IMR-90 (cell line): ENCODE results near the gene MKRN2OS. TPM values are rescaled to one million over a fixed set of nuclear protein-coding genes. Genes with fewer than 3 reads are reported as not detected.

ENCODE experiments used
- ATAC-seq: fragments of 200-7000 bp; cut with Tn5 transposase; 2 replicates; pipeline ENCODE4 v1.9.1; 2020; ENCODE audit warnings: low read depth, mild to moderate bottlenecking, moderate library complexity
- BruUV-seq: library from RNA; stranded (reverse); fragments of 400-500 nt; replicated peaks from 2 replicates; lab custom pipeline; 2021; lab: Mats Ljungman, UMichigan
- CTCF ChIA-PET: fragments of 300-600 bp; formaldehyde crosslinking; extraction: SDS; loops from one replicate; lab custom pipeline; 2021; ENCODE audit warnings: antibody characterized with exemption; lab: Yijun Ruan, JAX
- POLR2A ChIA-PET: fragments of 300-600 bp; sonication (Branson Sonifier 250); formaldehyde crosslinking; loops from one replicate; lab custom pipeline; 2022; ENCODE audit warnings: antibody characterized with exemption; ENCODE audit not compliant: unreplicated experiment; lab: Charles Lee
- DNase-seq: peaks from one replicate; pipeline ENCODE4 v3.0.0; 2013
- H2AFZ ChIP-seq: replicated peaks from 2 replicates; pipeline ENCODE3; 2013; ENCODE audit warnings: low read length, mild to moderate bottlenecking; ENCODE audit not compliant: poor library complexity
- H2AK5ac ChIP-seq: 2 replicates; pipeline ENCODE4 v1.6.1; 2013; ENCODE audit warnings: low read depth, low read length, inconsistent platforms
- H2AK9ac ChIP-seq: replicated peaks from 2 replicates; pipeline ENCODE3; 2013; ENCODE audit warnings: mild to moderate bottlenecking, low read depth, low read length, moderate library complexity; ENCODE audit not compliant: poor library complexity
- H2BK120ac ChIP-seq: 2 replicates; pipeline ENCODE4 v1.6.1; 2013; ENCODE audit warnings: low read depth, low read length, inconsistent platforms
- H2BK15ac ChIP-seq: 3 replicates; pipeline ENCODE4 v1.6.1; 2013; ENCODE audit warnings: low read depth, low read length, inconsistent platforms
- H2BK20ac ChIP-seq: 2 replicates; pipeline ENCODE4 v1.6.1; 2013; ENCODE audit warnings: low read depth, mild to moderate bottlenecking, inconsistent platforms, low read length, moderate library complexity
- H2BK5ac ChIP-seq: 2 replicates; pipeline ENCODE4 v1.6.1; 2013; ENCODE audit warnings: mild to moderate bottlenecking, low read depth, low read length, inconsistent platforms; ENCODE audit not compliant: poor library complexity, severe bottlenecking
- H3K14ac ChIP-seq: replicated peaks from 2 replicates; pipeline ENCODE4 v1.6.1; 2013; ENCODE audit warnings: low read depth, low read length, inconsistent platforms
- H3K18ac ChIP-seq: 2 replicates; pipeline ENCODE4 v1.6.1; 2013; ENCODE audit warnings: low read depth, low read length, control low read depth
- H3K23ac ChIP-seq: 2 replicates; pipeline ENCODE4 v1.6.1; 2013; ENCODE audit warnings: low read depth, low read length, inconsistent platforms
- H3K27ac ChIP-seq: 2 replicates; pipeline ENCODE4 v1.5.1; 2013; ENCODE audit warnings: mild to moderate bottlenecking, control low read depth, low read length; ENCODE audit not compliant: insufficient read depth
- H3K27me3 ChIP-seq: 2 replicates; pipeline ENCODE4 v1.6.1; 2013; ENCODE audit warnings: low read length; ENCODE audit not compliant: control insufficient read depth, insufficient read depth
- H3K36me3 ChIP-seq: 2 replicates; pipeline ENCODE4 v1.6.1; 2013; ENCODE audit warnings: low read length, mixed read lengths; ENCODE audit not compliant: control insufficient read depth, insufficient read depth
- H3K4ac ChIP-seq: 2 replicates; pipeline ENCODE4 v1.6.1; 2013; ENCODE audit warnings: low read depth, low read length, inconsistent platforms
- H3K4me1 ChIP-seq: 2 replicates; pipeline ENCODE4 v1.6.1; 2013; ENCODE audit warnings: low read length, mixed read lengths; ENCODE audit not compliant: control insufficient read depth, insufficient read depth
- H3K4me2 ChIP-seq: 2 replicates; pipeline ENCODE4 v1.6.1; 2013; ENCODE audit warnings: low read depth, mild to moderate bottlenecking, control low read depth, low read length, moderate library complexity
- H3K4me3 ChIP-seq: 2 replicates; pipeline ENCODE4 v1.5.1; 2013; ENCODE audit warnings: low read depth, mild to moderate bottlenecking, control low read depth, low read length, moderate library complexity; ENCODE audit not compliant: insufficient read depth
- H3K56ac ChIP-seq: 2 replicates; pipeline ENCODE4 v1.6.1; 2013; ENCODE audit warnings: low read length, inconsistent platforms; ENCODE audit not compliant: insufficient read depth; ENCODE audit errors: extremely low read depth
- H3K79me1 ChIP-seq, 2 experiments: 2 replicates each; pipeline ENCODE4 v1.6.1; 2013; ENCODE audit warnings: low read length in 2 of 2, inconsistent platforms in 1 of 2, low read depth in 1 of 2
- H3K9ac ChIP-seq: 2 replicates; pipeline ENCODE4 v1.6.1; 2013; ENCODE audit warnings: low read depth, low read length, control low read depth
- H3K9me1 ChIP-seq: 2 replicates; pipeline ENCODE4 v1.6.1; 2013; ENCODE audit warnings: low read length, inconsistent platforms; ENCODE audit not compliant: insufficient read depth
- H3K9me3 ChIP-seq: 2 replicates; pipeline ENCODE4 v1.6.1; 2013; ENCODE audit warnings: low read length; ENCODE audit not compliant: control insufficient read depth, insufficient read depth
- H4K20me1 ChIP-seq: 2 replicates; pipeline ENCODE4 v1.6.1; 2013; ENCODE audit warnings: low read length, inconsistent platforms; ENCODE audit not compliant: insufficient read depth
- H4K5ac ChIP-seq: 2 replicates; pipeline ENCODE4 v1.6.1; 2013; ENCODE audit warnings: mild to moderate bottlenecking, low read depth, low read length, control low read depth
- H4K8ac ChIP-seq, 2 experiments: 2 replicates each; pipeline ENCODE4 v1.6.1; 2013; ENCODE audit warnings: low read depth in 2 of 2, low read length in 2 of 2, control low read depth in 1 of 2, inconsistent platforms in 1 of 2
- H4K91ac ChIP-seq: 2 replicates; pipeline ENCODE4 v1.6.1; 2013; ENCODE audit warnings: low read depth, low read length, inconsistent platforms; ENCODE audit not compliant: insufficient read depth
- POLR2A ChIP-seq: IDR thresholded peaks from 2 replicates; pipeline ENCODE4 v1.6.1; 2012; ENCODE audit warnings: mild to moderate bottlenecking, low read depth, low read length
- dilution Hi-C: fragments of 300-500 bp; cut with HindIII; formaldehyde crosslinking; loops from one replicate; pipeline ENCODE4 v1.14.3; 2018; ENCODE audit warnings: low sequenced_read_pairs; ENCODE audit not compliant: unreplicated experiment
- in situ Hi-C: fragments of 300-500 bp; cut with MboI; formaldehyde crosslinking; loops from 3 replicates; pipeline ENCODE4 v1.14.3; 2019; ENCODE audit warnings: low sequenced_read_pairs, inconsistent platforms, mixed read lengths
- intact Hi-C: fragments of 100-400 bp; cut with micrococcal nuclease; formaldehyde crosslinking; loops from 2 replicates; pipeline ENCODE4 v1.10.0; 2022
- polyA plus RNA-seq, 3 experiments: library from polyadenylated mRNA; depleted of rRNA; stranded (reverse); fragments of >200 nt; gene quantifications; 2 replicates each; pipeline ENCODE4 v1.2.3, GENCODE V29; 2012; ENCODE audit warnings: low replicate concordance in 1 of 3
- total RNA-seq: library from RNA; depleted of rRNA; stranded (reverse); fragments of >200 nt; gene quantifications from 2 replicates; pipeline ENCODE4 v1.2.3, GENCODE V29; 2012

The MKRN2OS gene
- total and polyA plus RNA-seq, 2 of the 4 experiments (the other 2 are of a cell fraction), result not detected

DNA sequence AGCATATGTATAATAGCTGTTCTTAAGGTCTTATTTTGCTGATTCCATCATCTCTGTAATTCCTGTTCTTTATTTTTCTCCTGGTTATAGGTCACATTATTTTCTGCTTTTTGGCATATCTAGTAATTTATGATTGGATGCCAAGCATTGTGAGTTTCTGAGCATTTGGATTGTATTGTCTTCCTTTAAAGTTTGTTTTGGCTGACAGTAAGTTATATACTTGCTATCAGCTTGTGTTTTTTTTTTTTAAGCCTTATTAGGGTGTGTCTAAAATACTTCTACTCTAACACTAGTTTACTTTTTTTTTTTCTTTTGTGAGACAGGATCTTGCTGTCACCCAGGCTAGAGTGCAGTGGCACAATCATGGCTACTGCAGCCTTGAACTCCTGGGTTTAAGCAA, 21.7 kb upstream of the MKRN2OS start:
- H3K36me3 ChIP-seq, result peaks cover 21% of the 10 kb centered on the region
- no peak overlapping the region for H2BK20ac ChIP-seq
- TF ChIP-seq POLR2A, result no peak
- no peak overlapping the region for H3K18ac ChIP-seq
- dilution Hi-C loops, result no loop called here
- no peak overlapping the region for H3K4me3 ChIP-seq
- H3K9me1 ChIP-seq, result peaks cover 11% of the 10 kb centered on the region; the same call in 1 of the 2 replicates
- H2BK15ac ChIP-seq, result no peak overlapping the region
- in situ Hi-C loops, result no loop called here
- peaks cover 55% of the 10 kb centered on the region for H4K20me1 ChIP-seq
- no peak overlapping the region for H3K23ac ChIP-seq
- H3K56ac ChIP-seq, result no peak overlapping the region
- intact Hi-C loops, result no loop called here
- H4K5ac ChIP-seq, result no peak overlapping the region
- H3K4ac ChIP-seq, result no peak overlapping the region
- no peak overlapping the region for H4K8ac ChIP-seq
- H2BK120ac ChIP-seq, result no peak overlapping the region
- CTCF ChIA-PET, result no interaction called here
- H3K14ac ChIP-seq, result no peak overlapping the region
- ATAC-seq (no peak), DNase-seq (no peak)
- peaks cover 22 to 63% of the 10 kb centered on the region in 2 experiments; a peak in 3 of 4 replicates for H3K79me1 ChIP-seq
- POLR2A ChIA-PET, result no interaction called here
- peaks cover 5% of the 10 kb centered on the region; the same call in 1 of the 2 replicates for H3K4me1 ChIP-seq
- no TSS peak for BruUV-seq
- no peak overlapping the region for H3K4me2 ChIP-seq
- H4K91ac ChIP-seq, result no peak overlapping the region
- no peak overlapping the region for H2AK5ac ChIP-seq
- no peak overlapping the region for H2BK5ac ChIP-seq
- H2AFZ ChIP-seq, result no peak overlapping the region
- no peak overlapping the region for H2AK9ac ChIP-seq
- H3K27ac ChIP-seq, result no peak overlapping the region
- H3K27me3 ChIP-seq, result no peaks in the 10 kb centered on the region
- peaks cover 2% of the 10 kb centered on the region; the same call in 1 of the 2 replicates for H3K9me3 ChIP-seq
- H3K9ac ChIP-seq, result no peak overlapping the region
